H1 (cell line): ENCODE data around the gene CD44. TPM values are rescaled to one million over a fixed set of nuclear protein-coding genes. Genes with fewer than 3 reads are reported as not detected.

Experiments
- CHD7 ChIP-seq: fragments of 300-600 bp; sonication (generic); IDR thresholded peaks from 2 replicates; pipeline ENCODE4 v1.7.1; 2012; ENCODE audit warnings: low read length, moderate library complexity, mild to moderate bottlenecking, inconsistent platforms; ENCODE audit not compliant: insufficient replicate concordance
- polyA plus RNA-seq, 7 experiments: library from polyadenylated mRNA; depleted of rRNA in 3 of 7; stranded (reverse) in 5 of 7; unstranded in 2 of 7; fragments of >200 nt in 5 of 7; fragments of 200-250 nt in 2 of 7; gene quantifications; 1 replicate in 5 of 7; 2 replicates in 1 of 7; 4 replicates in 1 of 7; pipeline versions ENCODE4 v1.2.1 to v1.2.3, GENCODE V29; 2011 to 2013; ENCODE audit warnings: missing spikeins in 2 of 7, mixed read lengths in 2 of 7
- total RNA-seq: library from RNA; stranded (reverse); fragmentation: NEBNext Ultra II Directional; extraction: Animal tissue kit (Norgen Biotek cat#: 25700); gene quantifications from 2 replicates; pipeline ENCODE4 v1.2.1, GENCODE V29; 2021

CD44 gene
- total and polyA plus RNA-seq, 2 of the 8 experiments (the other 6 are each of a cell fraction or from before 2014, with no cell fraction given): 11.8 to 13.7 TPM

GRCh38 chr11:35136311-35136710 lies 2.7 kb upstream of the CD44 start (continued):
- TF ChIP-seq CHD7: no peak
